OCI-LY3 (cell line): ENCODE results near the gene ZNF705A.
"Not testable (repeated sequence)": the region's sequence is repeated elsewhere in the genome, so short reads cannot be mapped to it uniquely, and the experiment has no call there.

ENCODE experiments used
- EZH2phosphoT487 ChIP-seq: fragments of 200-600 bp; shearing (Covaris generic); IDR thresholded peaks from 2 replicates; pipeline ENCODE4 v1.6.1; 2018; ENCODE audit warnings: antibody characterized with exemption, mixed run types, low read depth
- TF ChIP-seq, protein P1 (sequence below): fragments of 200-600, 300-600 bp; sonication (generic); IDR thresholded peaks from 2 replicates; pipeline ENCODE4 v1.5.1; 2014; ENCODE audit warnings: antibody characterized with exemption, low read length, low read depth

DNA sequence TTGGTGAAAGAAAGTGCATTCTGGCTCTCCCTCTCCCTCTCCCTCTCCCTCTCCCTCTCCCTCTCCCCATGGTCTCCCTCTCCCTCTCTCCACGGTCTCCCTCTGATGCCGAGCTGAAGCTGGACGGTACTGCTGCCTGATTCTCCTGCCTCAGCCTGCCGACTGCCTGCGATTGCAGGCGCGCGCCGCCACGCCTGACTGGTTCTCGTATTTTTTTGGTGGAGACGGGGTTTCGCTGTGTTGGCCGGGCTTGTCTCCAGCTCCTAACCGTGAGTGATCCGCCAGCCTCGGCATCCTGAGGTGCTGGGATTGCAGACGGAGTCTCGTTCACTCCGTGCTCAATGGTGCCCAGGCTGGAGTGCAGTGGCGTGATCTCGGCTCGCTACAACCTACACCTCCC is 26.5 kb downstream of the ZNF705A start:
- TF ChIP-seq, protein P1, sequence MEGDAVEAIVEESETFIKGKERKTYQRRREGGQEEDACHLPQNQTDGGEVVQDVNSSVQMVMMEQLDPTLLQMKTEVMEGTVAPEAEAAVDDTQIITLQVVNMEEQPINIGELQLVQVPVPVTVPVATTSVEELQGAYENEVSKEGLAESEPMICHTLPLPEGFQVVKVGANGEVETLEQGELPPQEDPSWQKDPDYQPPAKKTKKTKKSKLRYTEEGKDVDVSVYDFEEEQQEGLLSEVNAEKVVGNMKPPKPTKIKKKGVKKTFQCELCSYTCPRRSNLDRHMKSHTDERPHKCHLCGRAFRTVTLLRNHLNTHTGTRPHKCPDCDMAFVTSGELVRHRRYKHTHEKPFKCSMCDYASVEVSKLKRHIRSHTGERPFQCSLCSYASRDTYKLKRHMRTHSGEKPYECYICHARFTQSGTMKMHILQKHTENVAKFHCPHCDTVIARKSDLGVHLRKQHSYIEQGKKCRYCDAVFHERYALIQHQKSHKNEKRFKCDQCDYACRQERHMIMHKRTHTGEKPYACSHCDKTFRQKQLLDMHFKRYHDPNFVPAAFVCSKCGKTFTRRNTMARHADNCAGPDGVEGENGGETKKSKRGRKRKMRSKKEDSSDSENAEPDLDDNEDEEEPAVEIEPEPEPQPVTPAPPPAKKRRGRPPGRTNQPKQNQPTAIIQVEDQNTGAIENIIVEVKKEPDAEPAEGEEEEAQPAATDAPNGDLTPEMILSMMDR, result not testable (repeated sequence)
- not testable (repeated sequence) for TF ChIP-seq EZH2phosphoT487
